Thoracic aorta (tissue), 2 donors: ENCODE data around the gene ARHGEF16. TPM values are rescaled to one million over a fixed set of nuclear protein-coding genes. Genes with fewer than 3 reads are reported as not detected.
A peak's percentile ranks its signal among the peaks of the same experiment; 100 is the strongest.

ENCODE experiments used
- ATAC-seq: fragments of 150-250 bp; one replicate; pipeline ENCODE4 v1.8.0; 2017; ENCODE audit warnings: low read depth; ENCODE audit not compliant: insufficient number of reproducible peaks, low FRiP score
- DNase-seq: peaks from one replicate; pipeline ENCODE4 v3.0.0-alpha.2; 2020; ENCODE audit warnings: low spot score
- H3K27ac ChIP-seq, 2 donors: fragments of 200-600 bp; sonication (generic); 1 replicate in 1 of 2; 2 replicates in 1 of 2; pipeline ENCODE4 v1.5.1; 2016; ENCODE audit warnings: mild to moderate bottlenecking in 2 of 2, moderate library complexity in 2 of 2
- H3K27me3 ChIP-seq: fragments of 200-600 bp; sonication (generic); replicated peaks from 2 replicates; pipeline ENCODE4 v1.6.0; 2016; ENCODE audit warnings: mild to moderate bottlenecking; ENCODE audit not compliant: insufficient read depth
- H3K36me3 ChIP-seq: fragments of 200-600 bp; sonication (generic); one replicate; pipeline ENCODE4 v1.5.1; 2016
- H3K4me1 ChIP-seq, 2 donors: fragments of 200-600 bp; sonication (generic); 1 replicate in 1 of 2; 2 replicates in 1 of 2; pipeline versions ENCODE4 v1.5.1 to v1.6.0; 2016; ENCODE audit warnings: low read depth in 2 of 2, mild to moderate bottlenecking in 1 of 2; ENCODE audit not compliant: control insufficient read depth in 1 of 2
- H3K4me3 ChIP-seq: fragments of 200-600 bp; sonication (generic); 2 replicates; pipeline ENCODE4 v1.5.1; 2016; ENCODE audit warnings: mild to moderate bottlenecking
- H3K9me3 ChIP-seq: fragments of 200-600 bp; sonication (generic); 2 replicates; pipeline ENCODE4 v1.5.1; 2016
- total RNA-seq, 2 donors: library from RNA; depleted of rRNA; stranded (reverse); fragments of >200 nt; gene quantifications; one replicate each; pipeline versions ENCODE4 v1.1.0 to v1.2.3, GENCODE V29; 2016
- TF ChIP-seq, protein P1 (sequence below): fragments of 200-600 bp; sonication (generic); IDR thresholded peaks from one replicate; pipeline ENCODE4 v1.5.1; 2019; ENCODE audit warnings: antibody characterized with exemption

ARHGEF16 gene
- total RNA-seq, 2 donors from 2014 or later, result 1.6 to 2.4 TPM

DNA sequence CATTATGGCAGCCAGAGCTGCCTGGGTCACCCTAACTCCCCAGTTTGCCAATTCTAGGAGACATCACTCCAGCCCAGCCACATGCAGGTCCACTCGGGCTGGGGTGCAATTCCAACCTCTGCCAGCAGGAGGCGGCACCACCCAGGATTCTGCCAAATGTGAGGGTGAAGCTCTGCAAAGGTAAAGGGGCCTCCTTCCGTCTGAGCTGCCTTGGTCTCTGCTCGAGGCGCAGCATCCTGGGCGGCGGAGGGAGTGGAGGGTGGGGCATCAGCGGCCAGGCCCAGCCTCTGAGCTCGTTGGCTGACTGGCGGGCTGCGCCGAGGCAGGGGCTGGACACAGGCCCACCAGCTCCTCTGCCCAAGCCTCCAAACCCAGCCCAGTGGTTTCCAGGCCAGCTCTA, 63.8 kb downstream of the ARHGEF16 start:
- Histone ChIP-seq H3K4me3 (no peak overlapping the region), H3K36me3 (peaks cover 30% of the 10 kb centered on the region), H3K4me1 (peaks cover 0 to 49% of the 10 kb centered on the region in 2 donors), H3K9me3 (no peaks in the 10 kb centered on the region), H3K27me3 (no peaks in the 10 kb centered on the region), H3K27ac (no peak overlapping the region)
- TF ChIP-seq, protein P1, sequence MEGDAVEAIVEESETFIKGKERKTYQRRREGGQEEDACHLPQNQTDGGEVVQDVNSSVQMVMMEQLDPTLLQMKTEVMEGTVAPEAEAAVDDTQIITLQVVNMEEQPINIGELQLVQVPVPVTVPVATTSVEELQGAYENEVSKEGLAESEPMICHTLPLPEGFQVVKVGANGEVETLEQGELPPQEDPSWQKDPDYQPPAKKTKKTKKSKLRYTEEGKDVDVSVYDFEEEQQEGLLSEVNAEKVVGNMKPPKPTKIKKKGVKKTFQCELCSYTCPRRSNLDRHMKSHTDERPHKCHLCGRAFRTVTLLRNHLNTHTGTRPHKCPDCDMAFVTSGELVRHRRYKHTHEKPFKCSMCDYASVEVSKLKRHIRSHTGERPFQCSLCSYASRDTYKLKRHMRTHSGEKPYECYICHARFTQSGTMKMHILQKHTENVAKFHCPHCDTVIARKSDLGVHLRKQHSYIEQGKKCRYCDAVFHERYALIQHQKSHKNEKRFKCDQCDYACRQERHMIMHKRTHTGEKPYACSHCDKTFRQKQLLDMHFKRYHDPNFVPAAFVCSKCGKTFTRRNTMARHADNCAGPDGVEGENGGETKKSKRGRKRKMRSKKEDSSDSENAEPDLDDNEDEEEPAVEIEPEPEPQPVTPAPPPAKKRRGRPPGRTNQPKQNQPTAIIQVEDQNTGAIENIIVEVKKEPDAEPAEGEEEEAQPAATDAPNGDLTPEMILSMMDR, result peak; percentile 86
- ATAC-seq, result no peak
- no peak for DNase-seq

DNA sequence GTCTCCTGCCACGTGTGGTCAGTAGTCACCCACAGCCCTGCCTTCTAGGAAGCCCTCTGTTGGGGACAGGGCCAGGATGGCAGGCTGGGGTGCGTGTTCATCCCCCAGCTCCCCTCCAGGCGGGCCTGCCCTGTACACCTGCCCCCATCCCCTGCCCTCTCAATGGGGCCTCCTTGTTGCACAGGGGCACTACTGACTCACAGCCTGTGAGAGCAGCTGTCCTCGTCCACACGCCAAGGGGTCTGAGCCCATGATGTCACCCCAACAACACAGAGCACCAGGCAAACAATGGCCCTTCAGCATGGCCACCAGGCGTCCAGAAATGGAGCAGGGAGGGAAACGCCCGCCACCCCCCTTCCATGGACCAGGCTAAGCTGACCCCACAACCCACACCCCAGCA, 64.3 kb downstream of the ARHGEF16 start:
- TF ChIP-seq, protein P1, result no peak
- H3K9me3 ChIP-seq, result no peaks in the 10 kb centered on the region
- DNase-seq, result no peak
- no peaks in the 10 kb centered on the region for H3K27me3 ChIP-seq
- H3K36me3 ChIP-seq, result peaks cover 34% of the 10 kb centered on the region
- no peak for ATAC-seq
- H3K4me1 ChIP-seq, result peaks cover 0 to 54% of the 10 kb centered on the region in 2 donors
- no peak overlapping the region for H3K4me3 ChIP-seq
- no peak overlapping the region for H3K27ac ChIP-seq

DNA sequence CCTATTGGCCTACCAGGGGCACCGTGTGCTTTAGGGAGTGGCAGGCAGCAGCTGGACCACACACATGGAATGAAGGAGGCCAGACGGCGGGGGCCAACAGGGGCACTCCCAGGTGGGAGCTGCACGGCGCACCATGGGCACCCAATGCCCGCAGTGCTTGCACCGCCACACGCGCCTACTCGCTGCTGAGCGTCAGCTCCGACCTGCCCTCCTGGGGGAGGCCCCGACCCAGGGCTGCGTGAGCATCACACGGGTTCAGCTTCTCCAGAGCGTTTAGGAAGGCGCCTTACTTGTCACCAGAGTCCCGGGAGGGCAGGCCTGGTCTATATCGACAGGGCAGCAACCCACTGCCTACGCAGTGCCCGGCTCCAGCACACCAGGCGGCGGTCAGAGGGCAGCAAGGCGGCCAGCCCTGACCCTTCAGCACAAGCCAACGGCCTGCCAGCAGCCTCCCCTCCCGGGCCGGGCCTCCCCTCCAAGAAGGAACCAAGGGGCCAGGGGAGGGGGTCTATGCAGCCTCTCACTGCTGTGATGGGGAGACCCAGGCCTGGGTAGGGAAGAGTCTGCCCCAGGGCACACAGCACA, 64.9 kb downstream of the ARHGEF16 start:
- Histone ChIP-seq H3K36me3 (peaks cover 34% of the 10 kb centered on the region), H3K9me3 (no peaks in the 10 kb centered on the region), H3K4me3 (no peak overlapping the region), H3K27ac (no peak overlapping the region), H3K4me1 (peaks cover 0 to 59% of the 10 kb centered on the region in 2 donors), H3K27me3 (no peaks in the 10 kb centered on the region)
- no peak for ATAC-seq
- TF ChIP-seq, protein P1, result no peak
- DNase-seq, result no peak

DNA sequence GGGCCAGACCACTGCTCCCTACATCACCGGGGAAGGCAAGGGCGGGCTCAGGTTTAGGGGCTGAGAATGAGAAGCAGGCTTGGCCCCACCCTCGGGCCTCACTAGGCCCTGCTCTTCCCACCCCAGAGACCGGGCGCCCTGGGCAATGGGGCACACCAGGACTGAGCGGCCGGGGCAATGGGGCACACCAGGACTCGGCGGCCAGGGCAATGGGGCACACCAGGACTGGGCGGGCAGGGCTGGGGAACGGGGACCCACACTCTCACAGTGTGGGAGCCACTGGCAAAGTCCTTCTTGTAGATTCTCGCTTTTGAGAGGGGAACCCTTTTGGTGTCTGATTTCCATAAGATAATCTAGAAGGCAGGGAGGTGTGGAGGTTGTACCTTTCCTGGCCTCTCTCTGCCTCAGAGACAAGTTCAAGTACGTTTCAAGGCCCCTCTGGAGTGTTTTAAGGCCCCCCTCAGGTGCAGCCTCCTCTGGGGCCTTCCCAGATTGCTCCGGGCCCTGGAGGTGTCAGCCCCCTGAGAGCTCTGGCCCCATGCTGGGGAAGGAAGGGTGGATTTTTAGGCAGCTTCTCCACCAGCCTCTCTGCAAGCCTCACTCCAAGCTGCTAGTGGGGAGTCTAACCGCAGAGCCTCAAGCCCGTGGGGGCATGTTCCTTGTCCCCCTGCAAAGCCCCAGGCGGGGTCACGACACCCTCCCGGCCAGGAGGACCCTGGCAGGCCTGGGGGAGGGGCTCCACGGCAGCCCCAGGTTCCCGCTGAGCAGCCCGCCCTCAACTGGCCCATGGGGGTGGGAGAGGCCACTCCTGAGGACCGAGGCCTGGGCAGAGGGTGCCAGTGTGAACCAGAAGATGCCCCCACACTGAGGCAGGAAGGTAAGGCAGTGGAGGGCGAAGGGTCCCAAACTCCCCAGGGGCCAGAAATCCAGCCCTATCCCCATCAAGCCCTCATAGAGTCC, 66.2 kb downstream of the ARHGEF16 start:
- peaks cover 4 to 68% of the 10 kb centered on the region in 2 donors for H3K4me1 ChIP-seq
- H3K4me3 ChIP-seq, result no peak overlapping the region
- no peaks in the 10 kb centered on the region for H3K27me3 ChIP-seq
- H3K9me3 ChIP-seq, result no peaks in the 10 kb centered on the region
- no peak for ATAC-seq
- H3K27ac ChIP-seq, result no peak overlapping the region
- TF ChIP-seq, protein P1, result no peak
- DNase-seq, result no peak
- peaks cover 35% of the 10 kb centered on the region for H3K36me3 ChIP-seq

DNA sequence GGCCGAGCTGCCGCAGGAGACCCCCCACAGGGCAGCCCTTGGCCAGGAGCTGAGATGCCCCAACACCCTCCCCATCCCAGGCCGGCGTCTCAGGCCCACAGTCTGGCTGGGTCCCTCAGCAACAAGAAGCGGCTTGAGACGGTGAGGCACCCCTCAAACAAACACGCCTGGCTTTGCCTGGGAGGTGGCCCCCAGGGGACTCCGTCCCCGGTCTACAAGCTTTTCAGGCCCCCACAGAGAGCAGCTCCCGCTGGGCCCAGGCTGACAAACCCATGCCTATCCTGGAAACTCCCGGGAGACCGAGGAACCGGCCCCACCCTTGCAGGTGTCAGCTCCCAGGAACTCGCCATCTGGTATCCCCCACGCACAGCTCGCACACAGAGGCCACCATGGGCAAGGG, 67.0 kb downstream of the ARHGEF16 start:
- TF ChIP-seq, protein P1, result no peak

More for the DNA sequence above, 67.0 kb downstream of the ARHGEF16 start:
- Histone ChIP-seq H3K27me3 (no peaks in the 10 kb centered on the region), H3K9me3 (no peaks in the 10 kb centered on the region), H3K4me3 (no peak overlapping the region), H3K27ac (no peak overlapping the region), H3K36me3 (peaks cover 35% of the 10 kb centered on the region), H3K4me1 (peaks cover 8 to 68% of the 10 kb centered on the region in 2 donors)
- ATAC-seq (no peak), DNase-seq (no peak)
